WTC11 (cell line): ENCODE measurements around the gene CNTNAP2. TPM values are rescaled to one million over a fixed set of nuclear protein-coding genes. Genes with fewer than 3 reads are reported as not detected.
"Not testable (repeated sequence)": the region's sequence is repeated elsewhere in the genome, so short reads cannot be mapped to it uniquely, and the experiment has no call there.

Source experiments
- ATAC-seq: fragments of 200-7000 bp; cut with Tn5 transposase; 2 replicates; pipeline ENCODE4 v1.10.0; 2021; ENCODE audit warnings: mild to moderate bottlenecking, moderate library complexity
- CTCF ChIA-PET: fragments of 300-600 bp; sonication (Branson Sonifier 250); formaldehyde crosslinking; loops from one replicate; lab custom pipeline; 2021; ENCODE audit warnings: antibody characterized with exemption; lab: Charles Lee
- POLR2A ChIA-PET: fragments of 350-600 bp; sonication (Branson Sonifier 250); formaldehyde crosslinking; loops from one replicate; lab custom pipeline; 2021; ENCODE audit warnings: antibody characterized with exemption; lab: Charles Lee
- DNase-seq: peaks from one replicate; pipeline ENCODE4 v3.0.0; 2021; ENCODE audit warnings: low spot score
- H3K27ac Mint-ChIP-seq: 2 replicates; pipeline ENCODE4 v1.8.0; 2021; ENCODE audit warnings: mixed read lengths
- H3K27me3 Mint-ChIP-seq: 2 replicates; pipeline ENCODE4 v1.8.0; 2021; ENCODE audit warnings: low read depth, mild to moderate bottlenecking, moderate library complexity, mixed read lengths
- H3K36me3 Mint-ChIP-seq: 2 replicates; pipeline ENCODE4 v1.8.0; 2021; ENCODE audit warnings: mixed read lengths
- H3K4me1 Mint-ChIP-seq: 2 replicates; pipeline ENCODE4 v1.8.0; 2022; ENCODE audit warnings: mixed read lengths
- H3K4me3 Mint-ChIP-seq: 2 replicates; pipeline ENCODE4 v1.8.0; 2021; ENCODE audit warnings: mild to moderate bottlenecking, moderate library complexity, mixed read lengths
- H3K9me3 Mint-ChIP-seq: 2 replicates; pipeline ENCODE4 v1.8.0; 2021; ENCODE audit warnings: mixed read lengths
- CREM ChIP-seq: sonication (generic); formaldehyde crosslinking; IDR thresholded peaks from 2 replicates; pipeline ENCODE4 v1.8.1; 2022; ENCODE audit warnings: mild to moderate bottlenecking, missing genetic modification reagents, moderate library complexity
- E2F1 ChIP-seq: sonication (generic); formaldehyde crosslinking; IDR thresholded peaks from 2 replicates; pipeline ENCODE4 v1.8.0; 2022; ENCODE audit warnings: mild to moderate bottlenecking, missing genetic modification reagents
- ERG ChIP-seq: fragments of 250-450 bp; sonication (Bioruptor Pico); IDR thresholded peaks from 2 replicates; pipeline ENCODE4 v1.8.0; 2021; ENCODE audit warnings: mild to moderate bottlenecking
- ESRRA ChIP-seq: sonication (generic); formaldehyde crosslinking; IDR thresholded peaks from 2 replicates; pipeline ENCODE4 v1.8.1; 2022; ENCODE audit warnings: mild to moderate bottlenecking, missing genetic modification reagents, borderline replicate concordance
- FOXK1 ChIP-seq: sonication (generic); formaldehyde crosslinking; IDR thresholded peaks from 2 replicates; pipeline ENCODE4 v1.8.0; 2022; ENCODE audit warnings: mild to moderate bottlenecking, moderate library complexity, missing genetic modification reagents
- GRHL2 ChIP-seq: fragments of 250-450 bp; sonication (Bioruptor Pico); IDR thresholded peaks from 2 replicates; pipeline ENCODE4 v1.8.0; 2022; ENCODE audit warnings: mild to moderate bottlenecking, moderate library complexity; ENCODE audit not compliant: insufficient replicate concordance, severe bottlenecking
- GTF2I ChIP-seq: fragments of 250-450 bp; sonication (Bioruptor Pico); conservative IDR thresholded peaks from 2 replicates; pipeline ENCODE4 v1.4.0; 2021; ENCODE audit warnings: mild to moderate bottlenecking
- MLX ChIP-seq: sonication (generic); formaldehyde crosslinking; IDR thresholded peaks from 2 replicates; pipeline ENCODE4 v1.8.1; 2023; ENCODE audit warnings: mild to moderate bottlenecking, missing genetic modification reagents, moderate library complexity
- MXD4 ChIP-seq: fragments of 250-450 bp; sonication (Bioruptor Pico); IDR thresholded peaks from 2 replicates; pipeline ENCODE4 v1.8.0; 2021; ENCODE audit warnings: mild to moderate bottlenecking, moderate library complexity, borderline replicate concordance
- NR3C1 ChIP-seq: sonication (generic); formaldehyde crosslinking; conservative IDR thresholded peaks from 2 replicates; pipeline ENCODE4 v1.8.1; 2023; ENCODE audit warnings: low read depth, mild to moderate bottlenecking, missing genetic modification reagents
- PREB ChIP-seq: sonication (generic); formaldehyde crosslinking; IDR thresholded peaks from 2 replicates; pipeline ENCODE4 v1.8.1; 2022; ENCODE audit warnings: mild to moderate bottlenecking, missing genetic modification reagents, moderate library complexity, borderline replicate concordance
- RORB ChIP-seq: fragments of 250-450 bp; sonication (Bioruptor Pico); IDR thresholded peaks from 2 replicates; pipeline ENCODE4 v1.9.0; 2021; ENCODE audit warnings: mild to moderate bottlenecking
- SMAD3 ChIP-seq: sonication (generic); formaldehyde crosslinking; IDR thresholded peaks from 2 replicates; pipeline ENCODE4 v1.8.0; 2022; ENCODE audit warnings: missing genetic modification reagents, mild to moderate bottlenecking, borderline replicate concordance
- TP53 ChIP-seq: sonication (generic); formaldehyde crosslinking; IDR thresholded peaks from 2 replicates; pipeline ENCODE4 v1.8.1; 2023; ENCODE audit warnings: mild to moderate bottlenecking, missing genetic modification reagents
- ZNF416 ChIP-seq: fragments of 250-450 bp; sonication (Bioruptor Pico); IDR thresholded peaks from 2 replicates; pipeline ENCODE4 v1.9.0; 2021; ENCODE audit warnings: mild to moderate bottlenecking, inconsistent platforms
- ZNF425 ChIP-seq: fragments of 250-450 bp; sonication (Bioruptor Pico); conservative IDR thresholded peaks from 2 replicates; pipeline ENCODE4 v1.9.0; 2021; ENCODE audit warnings: mild to moderate bottlenecking
- ZNF532 ChIP-seq: fragments of 250-450 bp; sonication (Bioruptor Pico); IDR thresholded peaks from 2 replicates; pipeline ENCODE4 v1.9.0; 2021; ENCODE audit warnings: mild to moderate bottlenecking, borderline replicate concordance
- total RNA-seq: library from RNA; stranded (reverse); gene quantifications from 3 replicates; pipeline ENCODE4 v1.2.3, GENCODE V29; 2021

CNTNAP2 gene
- total RNA-seq, 1 experiment from 2014 or later, result 63.8 TPM

- TF ChIP-seq MLX (CRISPR knock-in tag) (no peak), CREM (CRISPR knock-in tag) (no peak), ZNF425 (CRISPR knock-in tag) (no peak), MXD4 (no peak), ZNF532 (CRISPR knock-in tag) (no peak), FOXK1 (CRISPR knock-in tag) (no peak), GRHL2 (CRISPR knock-in tag) (no peak), PREB (no peak), ZNF416 (CRISPR knock-in tag) (no peak)
These were observed 1606.9 kb downstream of the CNTNAP2 start (continued) for GRCh38 chr7:147723536-147723935.

GRCh38 chr7:147731311-147731710 lies 1614.7 kb downstream of the CNTNAP2 start:
- Mint-ChIP-seq H3K27me3 (no peaks in the 10 kb centered on the region), H3K4me1 (no peaks in the 10 kb centered on the region), H3K36me3 (no peaks in the 10 kb centered on the region; the same call in 1 of the 2 replicates), H3K27ac (no peak overlapping the region), H3K4me3 (no peak overlapping the region), H3K9me3 (peaks cover 12% of the 10 kb centered on the region)
- no peak for TF ChIP-seq ESRRA (CRISPR knock-in tag)
- TF ChIP-seq NR3C1, result no peak
- TF ChIP-seq TP53, result no peak
- no peak for TF ChIP-seq MLX (CRISPR knock-in tag)
- TF ChIP-seq E2F1 (CRISPR knock-in tag), result no peak
- no peak for TF ChIP-seq SMAD3 (CRISPR knock-in tag)
- TF ChIP-seq ERG (CRISPR knock-in tag), result no peak
- no peak for TF ChIP-seq GTF2I (CRISPR knock-in tag)
- TF ChIP-seq RORB, result no peak
- TF ChIP-seq MXD4, result no peak
- DNase-seq, result no peak
- ChIA-PET POLR2A (no interaction called here), CTCF (no interaction called here)
- ATAC-seq, result no peak

- H3K4me1 Mint-ChIP-seq, POLR2A ChIA-PET, H3K4me3 Mint-ChIP-seq, H3K27ac Mint-ChIP-seq, CTCF ChIA-PET, H3K27me3 Mint-ChIP-seq, DNase-seq, ATAC-seq: not testable (repeated sequence)
- peaks cover 43% of the 10 kb centered on the region for H3K9me3 Mint-ChIP-seq
- peaks cover 15% of the 10 kb centered on the region; the same call in 1 of the 2 replicates for H3K36me3 Mint-ChIP-seq
These were observed 1621.1 kb downstream of the CNTNAP2 start for GRCh38 chr7:147737559-147738214.
